Measurements from ENCODE around the gene PNMT. TPM values are rescaled to one million over a fixed set of nuclear protein-coding genes. Genes with fewer than 3 reads are reported as not detected.

PNMT gene
- total and polyA plus RNA-seq, 2 of the 13 experiments (the other 11 are each of a cell fraction or from before 2014, with no cell fraction given), result 0.25 TPM; not detected in 1

- Histone ChIP-seq H3K9ac (ENCODE audit: insufficient read depth, low read depth, low read length) (no peak overlapping the region), H3K4me2 (ENCODE audit: low read depth, low read length) (no peak overlapping the region), H3K4me1 (ENCODE audit: insufficient read depth, low read length) (peaks cover 67% of the 10 kb centered on the region), H3K36me3 (replicated peaks in 1 of 2; ENCODE audit: control insufficient read depth in 1 of 2, insufficient read depth in 2 of 2, low read length in 2 of 2) (no peaks in the 10 kb centered on the region), H3K4me3 (replicated peaks in 1 of 3; ENCODE audit: insufficient read depth in 1 of 3, low read depth in 2 of 3, low read length in 3 of 3) (no peak overlapping the region), H2AFZ (ENCODE audit: low read length) (no peak overlapping the region), H4K20me1 (ENCODE audit: insufficient read depth, low read length) (no peaks in the 10 kb centered on the region), H3K9me3 (ENCODE audit: low read length) (no peaks in the 10 kb centered on the region), H3K27ac (ENCODE audit: extremely low read length, insufficient read depth, low read length) (peak overlapping the region; percentile 12), H3K79me2 (ENCODE audit: insufficient read depth, low read length) (no peaks in the 10 kb centered on the region), H3K27me3 (ENCODE audit: control insufficient read depth in 1 of 2, insufficient read depth in 2 of 2, low read length in 2 of 2) (no peaks in the 10 kb centered on the region)
- intact Hi-C loops (cut with micrococcal nuclease; ENCODE audit: unreplicated experiment), result no loop called here
- DNase-seq (ENCODE audit: low spot score), result no peak
- FAIRE-seq, result no peak
- POLR2A ChIA-PET, result interaction anchor here (1.9 to 9.4 kb wide), 3 partner anchors 11 to 26 kb away, joined by 7 to 96 read pairs (median 63); partner anchors contain the start of gene PGAP3
- 91% methylated on average over 13 of the region's 13 CpGs for WGBS (ENCODE audit: low lambda C conversion rate)
- ATAC-seq, result no peak
- CTCF ChIA-PET (ENCODE audit: low intra/inter-chr PET ratio, low total read pairs), result no interaction called here
- BruUV-seq (replicated peaks), result no TSS peak
- in situ Hi-C loops (cut with HindIII; ENCODE audit: extremely low pct_ligation_motif_present, low pct_unique_long_range_greater_than_20kb), result no loop called here
- TF ChIP-seq RFXANK (CRISPR knock-in tag; IDR thresholded peaks at IDR 0.05) (no peak), ZNF205 (CRISPR knock-in tag; IDR thresholded peaks at IDR 0.05) (no peak), ERF (CRISPR knock-in tag; IDR thresholded peaks at IDR 0.05) (no peak), HDAC2 (CRISPR knock-in tag; IDR thresholded peaks at IDR 0.05) (no peak), UBTF (CRISPR knock-in tag; IDR thresholded peaks at IDR 0.05) (0 out of 2 replicates have a peak, but pooled peaks have one; percentile 3), HMG20B (CRISPR knock-in tag; conservative IDR thresholded peaks at IDR 0.05) (no peak), ATM (IDR thresholded peaks at IDR 0.05; ENCODE audit: borderline replicate concordance) (no peak), MLXIP (CRISPR knock-in tag; IDR thresholded peaks at IDR 0.05; ENCODE audit: borderline replicate concordance) (no peak), TSC22D2 (CRISPR knock-in tag; IDR thresholded peaks at IDR 0.05; ENCODE audit: borderline replicate concordance) (no peak), ZNF17 (CRISPR knock-in tag; IDR thresholded peaks at IDR 0.05) (no peak), SSRP1 (CRISPR knock-in tag; IDR thresholded peaks at IDR 0.05) (no peak), ZBTB46 (CRISPR knock-in tag; IDR thresholded peaks at IDR 0.05; ENCODE audit: borderline replicate concordance) (no peak), GTF2F1 (IDR thresholded peaks at IDR 0.05; ENCODE audit: low read length) (no peak), ZBTB3 (CRISPR knock-in tag; IDR thresholded peaks at IDR 0.05; ENCODE audit: borderline replicate concordance, low read depth) (no peak)
- TF ChIP-seq, protein P1, sequence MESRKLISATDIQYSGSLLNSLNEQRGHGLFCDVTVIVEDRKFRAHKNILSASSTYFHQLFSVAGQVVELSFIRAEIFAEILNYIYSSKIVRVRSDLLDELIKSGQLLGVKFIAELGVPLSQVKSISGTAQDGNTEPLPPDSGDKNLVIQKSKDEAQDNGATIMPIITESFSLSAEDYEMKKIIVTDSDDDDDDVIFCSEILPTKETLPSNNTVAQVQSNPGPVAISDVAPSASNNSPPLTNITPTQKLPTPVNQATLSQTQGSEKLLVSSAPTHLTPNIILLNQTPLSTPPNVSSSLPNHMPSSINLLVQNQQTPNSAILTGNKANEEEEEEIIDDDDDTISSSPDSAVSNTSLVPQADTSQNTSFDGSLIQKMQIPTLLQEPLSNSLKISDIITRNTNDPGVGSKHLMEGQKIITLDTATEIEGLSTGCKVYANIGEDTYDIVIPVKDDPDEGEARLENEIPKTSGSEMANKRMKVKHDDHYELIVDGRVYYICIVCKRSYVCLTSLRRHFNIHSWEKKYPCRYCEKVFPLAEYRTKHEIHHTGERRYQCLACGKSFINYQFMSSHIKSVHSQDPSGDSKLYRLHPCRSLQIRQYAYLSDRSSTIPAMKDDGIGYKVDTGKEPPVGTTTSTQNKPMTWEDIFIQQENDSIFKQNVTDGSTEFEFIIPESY (CRISPR knock-in tag; IDR thresholded peaks at IDR 0.05), result no peak; the same call in 1 of the 2 replicates
Measured at GRCh38 chr17:39677542-39678339, 9.5 kb downstream of the PNMT start.
